Kasumi-1 (cell line): Measurements from ENCODE around the gene TMEM44.

ENCODE experiments used
- DNase-seq, 2 experiments: peaks; one replicate each; lab custom pipeline; 2025; lab: John Stamatoyannopoulos, UW

The TMEM44 gene

GRCh38 chr3:194633349-194634004 lies at the start of gene TMEM44:
Gene TMEM44, minus strand, starts transcription at chr3:194633419. Its CDS starts 204 bp downstream, at chr3:194633215.
- DNase-seq, result peak; percentile 88 to 90

GRCh38 chr3:194682694-194683310 lies 49.6 kb upstream of the TMEM44 start:
- DNase-seq, result peak; percentile 86 to 88

GRCh38 chr3:194682189-194682693 lies 49.0 kb upstream of the TMEM44 start:
- no peak for DNase-seq

GRCh38 chr3:194680888-194681615 lies 47.8 kb upstream of the TMEM44 start:
- DNase-seq, result no peak

GRCh38 chr3:194676471-194676870 lies 43.3 kb upstream of the TMEM44 start:
- no peak for DNase-seq

- no peak for DNase-seq
Measured at GRCh38 chr3:194675680-194676079, 42.5 kb upstream of the TMEM44 start.

- no peak for DNase-seq
Measured at GRCh38 chr3:194675081-194675640, 41.9 kb upstream of the TMEM44 start.

GRCh38 chr3:194673761-194674160 lies 40.5 kb upstream of the TMEM44 start:
- DNase-seq, result no peak

GRCh38 chr3:194672876-194673275 lies 39.7 kb upstream of the TMEM44 start:
- DNase-seq, result peak in 1 of 2 experiments; percentile 26

- peak; percentile 95 for DNase-seq
Measured at GRCh38 chr3:194671900-194672808, 38.9 kb upstream of the TMEM44 start, which contains the start of gene LSG1. Gene LSG1, minus strand, starts transcription at chr3:194672191. Its CDS starts 29 bp downstream, at chr3:194672162.

GRCh38 chr3:194671511-194671899 lies 38.3 kb upstream of the TMEM44 start:
- peak; percentile 60 to 65 for DNase-seq

- no peak for DNase-seq
Measured at GRCh38 chr3:194667363-194667762, 34.1 kb upstream of the TMEM44 start.

GRCh38 chr3:194664857-194665256 lies 31.6 kb upstream of the TMEM44 start:
- DNase-seq, result peak in 1 of 2 experiments; percentile 20

- no peak for DNase-seq
Measured at GRCh38 chr3:194661946-194662345, 28.7 kb upstream of the TMEM44 start.

GRCh38 chr3:194661374-194661773 lies 28.2 kb upstream of the TMEM44 start:
- peak; percentile 75 to 78 for DNase-seq

- DNase-seq, result no peak
Measured at GRCh38 chr3:194659778-194660177, 26.6 kb upstream of the TMEM44 start.

GRCh38 chr3:194658477-194659242 lies 25.4 kb upstream of the TMEM44 start:
- DNase-seq, result no peak

GRCh38 chr3:194657439-194657838 lies 24.2 kb upstream of the TMEM44 start:
- no peak for DNase-seq

GRCh38 chr3:194654443-194654842 lies 21.2 kb upstream of the TMEM44 start:
- DNase-seq, result no peak

- DNase-seq, result no peak
Measured at GRCh38 chr3:194647747-194648146, 14.5 kb upstream of the TMEM44 start.

- no peak for DNase-seq
Measured at GRCh38 chr3:194642769-194643168, 9.6 kb upstream of the TMEM44 start.
